ENCODE data around the gene DGKQ. TPM values are rescaled to one million over a fixed set of nuclear protein-coding genes. Genes with fewer than 3 reads are reported as not detected.

DGKQ gene
- total and polyA plus RNA-seq, 2 of the 13 experiments (the other 11 are each of a cell fraction or from before 2014, with no cell fraction given): 4.5 to 7.2 TPM

- TF ChIP-seq, protein P1, sequence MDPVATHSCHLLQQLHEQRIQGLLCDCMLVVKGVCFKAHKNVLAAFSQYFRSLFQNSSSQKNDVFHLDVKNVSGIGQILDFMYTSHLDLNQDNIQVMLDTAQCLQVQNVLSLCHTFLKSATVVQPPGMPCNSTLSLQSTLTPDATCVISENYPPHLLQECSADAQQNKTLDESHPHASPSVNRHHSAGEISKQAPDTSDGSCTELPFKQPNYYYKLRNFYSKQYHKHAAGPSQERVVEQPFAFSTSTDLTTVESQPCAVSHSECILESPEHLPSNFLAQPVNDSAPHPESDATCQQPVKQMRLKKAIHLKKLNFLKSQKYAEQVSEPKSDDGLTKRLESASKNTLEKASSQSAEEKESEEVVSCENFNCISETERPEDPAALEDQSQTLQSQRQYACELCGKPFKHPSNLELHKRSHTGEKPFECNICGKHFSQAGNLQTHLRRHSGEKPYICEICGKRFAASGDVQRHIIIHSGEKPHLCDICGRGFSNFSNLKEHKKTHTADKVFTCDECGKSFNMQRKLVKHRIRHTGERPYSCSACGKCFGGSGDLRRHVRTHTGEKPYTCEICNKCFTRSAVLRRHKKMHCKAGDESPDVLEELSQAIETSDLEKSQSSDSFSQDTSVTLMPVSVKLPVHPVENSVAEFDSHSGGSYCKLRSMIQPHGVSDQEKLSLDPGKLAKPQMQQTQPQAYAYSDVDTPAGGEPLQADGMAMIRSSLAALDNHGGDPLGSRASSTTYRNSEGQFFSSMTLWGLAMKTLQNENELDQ (CRISPR knock-in tag; IDR thresholded peaks at IDR 0.05; ENCODE audit: borderline replicate concordance): no peak
- TF ChIP-seq ZNF766 (CRISPR knock-in tag; IDR thresholded peaks at IDR 0.05; ENCODE audit: borderline replicate concordance) (no peak), KAT2B (IDR thresholded peaks at IDR 0.05; ENCODE audit: borderline replicate concordance, low read depth, low read length) (no peak), MXI1 (IDR thresholded peaks at IDR 0.05; ENCODE audit: borderline replicate concordance, low read depth, low read length) (peak; percentile 19; the same call in 1 of the 3 replicates), GABPA (IDR thresholded peaks at IDR 0.05; ENCODE audit: low read depth, low read length) (no peak), GABPA (CRISPR knock-in tag; IDR thresholded peaks at IDR 0.05; ENCODE audit: low read depth) (no peak), ZFP36L1 (CRISPR knock-in tag; IDR thresholded peaks at IDR 0.05) (no peak), ZNF501 (CRISPR knock-in tag; IDR thresholded peaks at IDR 0.05) (no peak), NFIB (CRISPR knock-in tag; IDR thresholded peaks at IDR 0.05; ENCODE audit: borderline replicate concordance) (no peak), ZNF264 (CRISPR knock-in tag; IDR thresholded peaks at IDR 0.05) (no peak), U2AF1 (optimal IDR thresholded peaks at IDR 0.05; ENCODE audit: low read depth, low read length) (no peak), HNRNPLL (IDR thresholded peaks at IDR 0.05; ENCODE audit: low read depth, low read length, poor library complexity, severe bottlenecking) (no peak), ZNF24 (IDR thresholded peaks at IDR 0.05) (no peak), TSC22D2 (CRISPR knock-in tag; IDR thresholded peaks at IDR 0.05; ENCODE audit: borderline replicate concordance) (no peak), NFATC3 (CRISPR knock-in tag; IDR thresholded peaks at IDR 0.05) (no peak), YEATS4 (CRISPR knock-in tag; IDR thresholded peaks at IDR 0.05; ENCODE audit: borderline replicate concordance) (peak; percentile 52), TEAD2 (CRISPR knock-in tag; IDR thresholded peaks at IDR 0.05) (no peak), ARNT (IDR thresholded peaks at IDR 0.05) (no peak)
- TF ChIP-seq, protein P2, sequence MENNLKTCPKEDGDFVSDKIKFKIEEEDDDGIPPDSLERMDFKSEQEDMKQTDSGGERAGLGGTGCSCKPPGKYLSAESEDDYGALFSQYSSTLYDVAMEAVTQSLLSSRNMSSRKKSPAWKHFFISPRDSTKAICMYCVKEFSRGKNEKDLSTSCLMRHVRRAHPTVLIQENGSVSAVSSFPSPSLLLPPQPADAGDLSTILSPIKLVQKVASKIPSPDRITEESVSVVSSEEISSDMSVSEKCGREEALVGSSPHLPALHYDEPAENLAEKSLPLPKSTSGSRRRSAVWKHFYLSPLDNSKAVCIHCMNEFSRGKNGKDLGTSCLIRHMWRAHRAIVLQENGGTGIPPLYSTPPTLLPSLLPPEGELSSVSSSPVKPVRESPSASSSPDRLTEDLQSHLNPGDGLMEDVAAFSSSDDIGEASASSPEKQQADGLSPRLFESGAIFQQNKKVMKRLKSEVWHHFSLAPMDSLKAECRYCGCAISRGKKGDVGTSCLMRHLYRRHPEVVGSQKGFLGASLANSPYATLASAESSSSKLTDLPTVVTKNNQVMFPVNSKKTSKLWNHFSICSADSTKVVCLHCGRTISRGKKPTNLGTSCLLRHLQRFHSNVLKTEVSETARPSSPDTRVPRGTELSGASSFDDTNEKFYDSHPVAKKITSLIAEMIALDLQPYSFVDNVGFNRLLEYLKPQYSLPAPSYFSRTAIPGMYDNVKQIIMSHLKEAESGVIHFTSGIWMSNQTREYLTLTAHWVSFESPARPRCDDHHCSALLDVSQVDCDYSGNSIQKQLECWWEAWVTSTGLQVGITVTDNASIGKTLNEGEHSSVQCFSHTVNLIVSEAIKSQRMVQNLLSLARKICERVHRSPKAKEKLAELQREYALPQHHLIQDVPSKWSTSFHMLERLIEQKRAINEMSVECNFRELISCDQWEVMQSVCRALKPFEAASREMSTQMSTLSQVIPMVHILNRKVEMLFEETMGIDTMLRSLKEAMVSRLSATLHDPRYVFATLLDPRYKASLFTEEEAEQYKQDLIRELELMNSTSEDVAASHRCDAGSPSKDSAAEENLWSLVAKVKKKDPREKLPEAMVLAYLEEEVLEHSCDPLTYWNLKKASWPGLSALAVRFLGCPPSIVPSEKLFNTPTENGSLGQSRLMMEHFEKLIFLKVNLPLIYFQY (CRISPR knock-in tag; IDR thresholded peaks at IDR 0.05; ENCODE audit: borderline replicate concordance): no peak
- TF ChIP-seq, protein P3, sequence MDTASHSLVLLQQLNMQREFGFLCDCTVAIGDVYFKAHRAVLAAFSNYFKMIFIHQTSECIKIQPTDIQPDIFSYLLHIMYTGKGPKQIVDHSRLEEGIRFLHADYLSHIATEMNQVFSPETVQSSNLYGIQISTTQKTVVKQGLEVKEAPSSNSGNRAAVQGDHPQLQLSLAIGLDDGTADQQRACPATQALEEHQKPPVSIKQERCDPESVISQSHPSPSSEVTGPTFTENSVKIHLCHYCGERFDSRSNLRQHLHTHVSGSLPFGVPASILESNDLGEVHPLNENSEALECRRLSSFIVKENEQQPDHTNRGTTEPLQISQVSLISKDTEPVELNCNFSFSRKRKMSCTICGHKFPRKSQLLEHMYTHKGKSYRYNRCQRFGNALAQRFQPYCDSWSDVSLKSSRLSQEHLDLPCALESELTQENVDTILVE (CRISPR knock-in tag; IDR thresholded peaks at IDR 0.05): no peak
These were observed 36.4 kb upstream of the DGKQ start (continued) for GRCh38 chr4:1009542-1010394.
